Activated CD8-positive, alpha-beta memory T cell treated with anti-CD3 and anti-CD28 coated beads, Interleukin-2, amount 50 U/mL, for 4 hours (primary cell): ENCODE results near the gene SFMBT2.
A peak's percentile ranks its signal among the peaks of the same experiment; 100 is the strongest.
"Not testable (repeated sequence)": the region's sequence is repeated elsewhere in the genome, so short reads cannot be mapped to it uniquely, and the experiment has no call there.

Source experiments
- DNase-seq: peaks from one replicate; pipeline ENCODE4 v3.0.0-alpha.2; 2020

SFMBT2 gene

DNA sequence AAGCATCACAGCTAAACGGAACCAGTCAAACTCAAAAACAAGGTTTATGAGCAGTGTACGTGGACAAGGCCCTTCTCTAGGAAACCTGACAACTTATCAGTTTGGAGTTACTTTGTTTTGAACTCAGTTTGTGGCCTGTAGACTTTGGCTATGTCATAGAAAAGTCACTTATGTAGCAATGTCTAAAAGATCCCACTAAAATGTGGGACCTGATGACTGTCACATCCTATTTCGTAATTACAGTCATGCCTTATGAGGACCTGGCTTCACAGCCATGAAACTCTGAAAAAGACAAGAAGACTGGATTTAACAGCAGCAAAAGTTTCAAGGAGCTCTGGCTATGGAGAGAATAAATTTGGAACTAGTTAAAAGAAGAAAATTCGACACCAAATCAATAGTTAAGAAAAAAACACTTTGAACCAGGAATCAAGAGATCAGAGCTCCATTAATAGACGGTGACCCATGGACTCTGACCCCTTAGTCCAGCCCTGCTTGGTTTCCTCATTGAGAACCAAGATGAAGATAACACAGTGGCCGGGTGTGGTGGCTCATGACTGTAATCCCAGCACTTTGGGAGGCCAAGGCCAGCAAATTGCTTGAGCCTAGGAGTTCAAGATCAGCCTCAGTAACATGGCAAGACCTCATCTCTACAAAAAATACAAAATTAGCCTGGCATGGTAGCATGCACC, 204.3 kb downstream of the SFMBT2 start:
- DNase-seq: no peak

DNA sequence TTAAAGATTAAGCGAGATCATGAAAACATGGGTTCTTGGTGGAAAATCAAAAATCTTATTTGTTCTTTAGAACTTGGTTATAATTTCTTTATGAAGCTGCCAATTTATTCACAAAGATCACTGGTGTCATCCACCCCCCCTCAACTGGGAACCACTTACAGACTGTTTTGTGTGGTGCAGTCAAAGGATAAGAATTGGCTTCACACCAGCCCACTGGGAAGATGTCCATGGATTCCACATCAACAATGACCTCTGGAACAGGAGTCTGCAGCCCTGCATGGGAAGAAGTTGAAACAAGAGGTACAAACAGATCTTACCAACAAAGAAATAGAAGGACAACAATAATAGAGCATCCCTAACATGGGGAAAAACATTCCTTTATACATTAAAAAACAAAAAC, 205.2 kb downstream of the SFMBT2 start:
- DNase-seq: no peak

DNA sequence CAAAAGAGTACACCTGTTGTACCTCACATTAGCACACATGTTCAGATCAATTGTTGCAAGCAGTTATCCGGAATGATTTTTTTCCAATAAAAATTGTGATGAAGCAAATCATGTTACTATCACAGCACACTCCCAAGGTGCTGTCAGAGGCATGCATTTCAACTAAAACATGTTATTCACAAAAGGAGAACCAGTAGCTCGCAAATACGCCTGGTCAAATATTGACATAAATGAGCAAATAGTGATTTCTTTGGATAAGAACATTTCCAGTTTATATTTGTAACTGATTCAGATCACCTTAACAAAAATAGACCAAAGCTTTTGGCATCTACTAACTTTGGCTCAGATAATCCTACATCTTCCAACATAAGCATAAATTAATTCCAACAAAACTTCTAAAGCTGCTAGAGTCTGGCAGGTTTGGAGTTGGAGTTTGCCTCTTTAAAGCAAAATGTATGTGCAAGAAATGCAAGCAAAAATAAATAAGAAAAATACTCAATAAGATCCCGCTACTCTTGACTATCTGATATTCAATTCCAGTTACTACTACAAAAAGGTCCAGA, 208.0 kb downstream of the SFMBT2 start:
- DNase-seq: no peak

DNA sequence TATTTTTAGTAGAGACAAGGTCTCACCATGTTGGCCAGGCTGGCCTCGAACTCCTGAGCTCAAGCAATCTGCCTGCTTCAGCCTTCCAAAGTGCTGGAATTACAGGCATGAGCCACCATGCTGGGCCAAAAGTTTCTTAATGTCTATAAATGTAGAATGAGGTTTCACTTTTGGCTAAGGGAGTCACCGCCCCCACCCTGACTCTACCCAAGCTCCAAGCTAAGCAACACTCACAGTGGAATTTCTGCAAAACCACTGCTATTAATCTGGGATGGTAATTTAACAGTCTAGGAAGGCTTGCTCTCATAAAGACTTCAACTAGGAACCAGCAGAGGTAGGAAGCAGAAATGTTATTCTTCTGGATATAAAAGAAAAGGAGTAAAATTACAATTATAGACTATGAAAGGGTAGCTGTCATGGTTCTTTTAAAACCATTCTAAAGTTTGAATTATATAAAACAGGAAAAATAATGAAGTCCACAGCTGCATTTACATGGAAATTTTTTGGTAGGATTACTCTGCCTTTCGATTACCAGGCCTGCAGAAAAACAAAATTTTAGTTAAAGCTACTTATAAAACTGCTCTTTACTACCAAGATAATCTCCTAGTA, 211.6 kb downstream of the SFMBT2 start:
- no peak for DNase-seq

DNA sequence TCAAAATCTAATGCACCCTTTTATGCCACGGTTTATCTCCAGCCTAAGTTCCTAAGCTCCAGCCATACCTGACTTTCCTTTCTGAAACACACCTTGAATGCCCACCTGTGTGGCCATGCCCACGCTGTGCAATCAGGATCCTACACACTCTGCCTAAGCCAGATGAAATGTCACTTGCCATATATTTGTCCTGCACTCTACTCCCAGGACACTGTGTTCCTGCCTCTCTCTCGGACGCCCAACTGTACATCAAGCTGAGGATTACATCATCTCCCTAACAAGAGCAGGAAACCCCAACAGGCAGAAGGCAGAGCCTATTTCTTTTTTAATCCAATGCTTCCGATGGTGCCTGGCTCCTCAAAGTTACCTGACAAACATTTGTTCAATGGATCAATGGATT, 214.6 kb downstream of the SFMBT2 start:
- no peak for DNase-seq

DNA sequence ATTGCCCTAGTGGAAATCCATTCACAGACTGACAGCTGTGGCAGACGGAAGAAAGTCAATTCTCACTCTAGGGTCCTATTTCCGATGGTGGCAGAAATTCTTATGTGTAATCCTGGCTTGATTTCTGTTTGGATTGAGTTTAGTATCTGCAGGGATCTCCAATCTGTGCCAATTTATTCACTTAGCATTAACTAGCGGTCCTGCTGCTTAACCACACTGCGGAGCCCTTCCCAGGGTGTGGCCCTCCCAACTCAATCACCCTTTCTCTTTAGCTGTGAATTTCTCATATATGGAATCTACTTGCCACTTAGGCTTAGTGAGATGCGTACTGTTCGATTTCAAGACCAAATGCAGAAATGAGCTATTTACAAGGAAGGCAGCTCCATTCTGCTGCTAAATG, 215.7 kb downstream of the SFMBT2 start:
- no peak for DNase-seq

DNA sequence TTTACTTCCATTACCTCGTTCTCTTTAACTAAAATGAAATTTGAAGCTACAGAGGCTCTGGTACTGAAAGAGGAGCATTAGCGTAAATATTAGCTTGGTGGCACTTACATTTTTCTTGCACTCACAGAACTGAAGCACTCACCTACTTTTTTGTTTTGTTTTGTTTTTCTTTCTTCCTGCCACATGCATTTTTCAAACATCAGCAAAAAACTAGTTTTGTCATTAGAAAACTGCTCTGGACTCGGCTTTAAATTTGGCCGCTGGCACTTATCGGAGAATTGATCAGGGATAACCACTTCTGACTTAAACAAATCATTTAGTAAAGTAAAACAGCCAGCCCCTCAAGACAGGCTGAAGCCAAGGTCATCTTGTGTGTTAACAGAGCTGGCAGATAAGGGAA, 216.3 kb downstream of the SFMBT2 start:
- DNase-seq: no peak

DNA sequence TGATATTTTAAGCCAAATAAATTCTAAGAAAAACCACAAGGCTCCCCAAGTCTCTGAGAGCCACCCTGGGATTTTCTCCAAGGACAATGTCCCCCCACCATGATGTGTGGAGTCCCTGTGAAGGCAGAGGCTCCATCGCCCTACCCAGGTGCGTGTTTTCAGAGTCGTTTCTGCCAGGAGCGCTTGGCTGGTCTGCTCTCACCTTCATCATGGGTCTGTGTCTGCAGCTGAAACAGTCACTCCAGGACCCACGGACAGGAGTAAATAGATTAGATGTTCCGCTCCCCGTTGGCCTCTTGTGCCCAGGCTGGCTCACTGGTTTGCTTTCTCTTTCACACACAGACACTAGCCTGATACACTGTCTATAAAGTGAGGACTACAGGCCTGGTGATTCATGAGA, 217.5 kb downstream of the SFMBT2 start:
- DNase-seq: peak; percentile 33

DNA sequence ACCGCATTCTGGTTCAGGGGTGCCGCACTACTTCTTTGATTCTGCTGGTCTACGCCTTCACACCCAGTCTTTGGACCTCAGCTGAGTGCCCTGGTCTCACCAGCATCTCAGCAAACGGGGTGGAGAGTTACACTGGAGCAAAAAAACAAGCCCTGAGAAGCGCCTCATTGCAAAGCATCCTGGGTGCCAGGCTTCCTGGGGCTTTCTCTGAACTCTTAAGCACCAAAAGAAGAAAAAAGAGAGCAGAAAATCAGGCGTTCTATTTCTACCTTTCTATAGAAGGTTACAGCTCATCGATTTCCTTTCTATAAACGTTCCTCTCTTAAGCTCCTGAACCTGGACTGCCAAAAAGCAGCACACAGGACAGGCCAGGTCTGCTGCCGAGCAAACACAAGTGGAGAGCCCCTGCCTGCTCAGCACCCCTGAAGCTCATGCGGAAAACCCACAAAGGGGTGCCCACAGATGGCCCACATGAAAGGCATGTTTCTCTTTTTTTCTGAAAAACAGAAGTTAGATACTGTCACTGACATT, 217.9 kb downstream of the SFMBT2 start:
- peak; percentile 69 for DNase-seq

DNA sequence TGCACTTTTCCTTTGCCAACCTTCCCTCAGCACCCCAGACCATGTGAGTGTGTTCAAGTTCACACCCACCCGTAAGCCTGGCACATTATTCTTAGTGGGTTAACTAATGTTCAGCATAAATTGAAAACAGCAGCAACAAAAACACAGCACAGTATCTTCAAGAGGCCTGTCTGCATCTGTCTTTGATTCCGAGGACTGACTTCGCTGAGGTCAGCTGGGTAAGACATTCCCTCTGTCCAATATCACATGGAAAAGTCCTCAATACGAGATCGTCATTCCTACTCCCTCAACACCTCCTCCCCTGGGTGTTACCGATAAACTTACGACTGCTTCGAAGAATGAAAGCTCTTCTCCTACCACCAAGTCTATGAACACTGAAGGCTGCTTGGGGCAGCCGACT, 218.8 kb downstream of the SFMBT2 start:
- DNase-seq: no peak

DNA sequence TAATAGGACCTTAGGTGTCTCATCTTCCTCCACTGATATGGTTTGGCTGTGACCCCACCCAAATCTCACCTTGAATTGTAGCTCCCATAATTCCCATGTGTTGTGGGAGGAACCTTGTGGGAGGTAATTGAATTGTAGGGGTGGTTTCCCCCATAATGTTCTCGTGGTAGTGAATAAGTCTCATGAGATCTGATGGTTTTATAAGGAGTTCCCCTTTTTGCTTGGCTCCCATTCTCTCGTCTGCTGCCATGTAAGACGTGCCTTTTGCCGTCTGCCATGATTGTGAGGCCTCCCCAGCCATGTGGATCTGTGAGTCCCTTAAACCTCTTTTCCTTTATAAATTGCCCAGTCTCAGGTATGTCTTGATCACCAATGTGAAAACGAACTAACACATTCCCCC, 220.1 kb downstream of the SFMBT2 start:
- not testable (repeated sequence) for DNase-seq

DNA sequence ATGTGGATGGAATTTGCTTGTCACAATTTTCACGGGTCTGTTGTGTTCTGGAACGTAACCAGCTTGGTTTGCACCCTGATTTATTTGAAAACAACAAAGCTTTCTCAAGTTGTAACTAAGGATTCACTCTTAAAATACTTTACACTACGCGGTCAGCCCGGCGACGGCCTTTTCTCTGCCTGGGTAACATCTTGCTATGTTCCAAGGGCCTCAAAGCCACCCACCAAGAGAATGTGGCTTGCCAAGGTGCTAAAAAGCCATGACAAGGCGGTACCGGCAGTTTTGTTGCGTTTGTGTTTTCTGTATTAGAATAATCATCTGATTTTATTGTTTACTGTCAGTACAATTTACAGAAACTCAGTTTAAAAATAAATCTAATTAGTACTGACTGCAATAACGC, 220.9 kb downstream of the SFMBT2 start:
- DNase-seq: no peak

DNA sequence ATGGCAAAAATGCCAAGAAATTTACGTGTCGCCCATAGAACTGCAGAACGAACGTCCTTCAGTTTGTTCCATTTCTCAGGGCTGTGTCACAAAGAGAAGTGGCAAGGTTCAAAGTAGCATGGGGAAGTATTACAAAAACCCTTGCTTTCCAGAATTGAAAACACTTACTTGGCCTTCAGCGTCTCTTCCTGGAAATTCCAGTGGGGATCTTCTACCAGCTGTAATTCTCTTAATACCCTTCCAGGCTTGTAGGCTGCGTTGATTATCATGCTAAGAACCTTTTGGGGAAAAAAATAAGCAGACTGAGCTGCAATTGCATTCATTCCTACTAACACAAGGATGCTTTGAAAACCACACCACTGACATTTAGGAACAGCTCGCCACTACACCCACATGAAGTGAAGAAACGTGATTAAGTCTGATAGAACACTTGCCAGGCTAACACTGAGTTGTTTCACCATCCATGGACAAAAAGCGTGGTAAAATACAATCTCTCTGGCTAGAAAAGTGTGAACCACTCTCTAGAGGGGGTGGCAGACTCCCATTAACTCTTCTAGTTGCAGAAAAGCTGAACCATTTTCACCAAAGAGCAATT, 222.3 kb downstream of the SFMBT2 start:
- DNase-seq: no peak

DNA sequence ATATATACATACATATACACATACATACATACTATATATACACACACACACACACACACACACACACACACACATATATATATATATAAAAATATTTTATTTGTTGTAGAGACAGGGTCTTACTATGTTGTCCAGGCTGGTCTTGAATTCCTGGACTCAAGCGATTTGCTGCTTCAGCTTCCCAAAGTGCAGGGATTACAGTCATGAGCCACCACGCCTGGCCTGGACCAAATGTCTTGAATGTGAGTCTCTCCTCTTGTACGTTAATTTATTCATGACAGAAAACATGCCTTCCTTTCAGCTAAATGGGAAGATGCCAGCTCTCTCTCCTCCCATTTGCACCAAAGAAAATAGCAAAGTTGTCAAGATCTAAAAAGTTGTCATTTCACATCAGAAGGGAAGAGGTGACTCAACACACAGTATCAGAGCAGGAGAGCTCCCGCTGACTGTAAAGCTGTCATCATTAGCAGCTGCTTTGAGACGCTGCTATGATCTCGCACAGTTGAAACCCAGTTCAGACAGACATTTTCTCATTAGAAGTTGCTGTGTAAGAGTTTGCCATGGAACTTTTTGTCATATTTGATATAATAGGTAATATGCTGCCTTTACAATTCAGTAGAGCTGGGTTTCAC, 224.3 kb downstream of the SFMBT2 start:
- no peak for DNase-seq

DNA sequence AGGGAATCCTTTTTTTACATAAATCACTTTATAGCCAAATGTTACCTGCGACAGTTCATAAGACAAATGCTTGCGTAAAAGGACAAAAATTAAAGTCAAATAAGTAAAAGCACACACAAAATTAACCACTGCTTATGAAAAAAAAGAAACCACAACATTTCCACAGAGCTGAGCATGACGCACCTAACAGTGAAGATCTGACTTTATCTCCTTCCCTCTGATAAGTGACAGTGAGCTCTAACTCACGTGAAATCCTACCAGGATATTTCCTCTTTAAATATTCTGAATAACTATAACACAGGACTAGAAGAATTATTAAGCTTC, 225.5 kb downstream of the SFMBT2 start:
- DNase-seq: no peak

DNA sequence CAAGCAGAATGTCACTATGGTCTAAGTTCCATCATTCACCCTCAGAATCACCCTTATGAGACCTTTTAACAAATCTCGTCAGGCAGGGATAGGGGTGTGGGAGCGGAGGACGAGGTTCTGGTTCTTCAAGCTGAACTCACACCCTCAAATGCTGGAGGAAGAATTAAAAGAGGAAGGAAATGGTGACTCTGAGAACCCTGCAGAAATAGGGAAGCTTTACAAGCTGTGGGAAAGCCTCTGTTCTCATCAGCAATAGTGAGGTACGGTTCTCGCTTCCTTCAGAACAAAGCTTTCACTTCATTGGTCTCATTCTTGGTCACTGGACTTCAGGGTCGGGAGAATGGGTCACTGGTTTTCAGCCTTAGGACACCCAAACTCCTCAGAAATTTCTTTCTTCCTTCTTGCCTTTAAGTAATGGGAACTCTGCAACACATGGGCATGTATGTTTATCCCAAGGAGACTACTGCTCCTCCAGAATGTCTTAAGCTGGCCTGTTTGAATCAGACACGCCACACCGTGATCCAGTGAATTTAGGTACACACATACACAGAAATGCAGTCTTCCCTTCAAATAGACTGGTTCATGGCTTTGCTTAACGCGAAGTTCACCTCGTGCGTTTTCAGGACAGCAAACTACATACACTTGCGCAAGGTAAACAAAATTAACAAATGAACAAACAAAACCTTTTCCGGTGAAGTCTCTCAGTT, 226.0 kb downstream of the SFMBT2 start:
- DNase-seq: no peak

DNA sequence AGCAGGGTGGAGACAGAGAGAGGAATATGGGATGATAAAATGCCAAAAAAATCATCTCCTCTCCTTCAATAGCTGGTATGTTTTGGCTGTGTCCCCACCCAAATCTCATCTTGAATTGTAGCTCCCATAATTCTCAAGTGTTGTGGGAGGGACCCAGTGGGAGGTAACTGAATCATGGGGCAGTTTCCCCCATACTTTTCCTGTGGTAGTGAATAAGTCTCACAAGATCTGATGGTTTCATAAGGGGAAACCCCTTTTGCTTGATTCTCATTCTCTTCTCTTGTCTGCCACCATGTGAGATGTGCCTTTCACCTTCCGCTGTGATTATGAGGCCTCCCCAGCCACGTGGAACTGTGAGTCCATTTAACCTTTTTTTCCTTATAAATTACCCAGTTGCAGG, 226.7 kb downstream of the SFMBT2 start:
- not testable (repeated sequence) for DNase-seq

DNA sequence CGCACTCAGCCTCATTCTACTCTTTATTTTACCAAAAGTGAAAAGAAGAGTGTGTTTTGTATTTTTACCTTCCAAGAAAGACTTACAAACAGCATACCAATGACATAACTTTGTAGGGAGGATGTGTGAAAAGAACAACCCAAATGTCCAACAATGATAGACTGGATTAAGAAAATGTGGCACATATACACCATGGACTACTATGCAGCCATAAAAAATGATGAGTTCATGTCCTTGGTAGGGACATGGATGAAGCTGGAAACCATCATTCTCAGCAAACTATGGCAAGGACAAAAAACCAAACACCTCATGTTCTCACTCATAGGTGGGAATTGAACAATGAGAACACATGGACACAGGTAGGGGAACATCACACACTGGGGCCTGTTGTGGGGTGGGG, 228.5 kb downstream of the SFMBT2 start:
- DNase-seq: not testable (repeated sequence)

DNA sequence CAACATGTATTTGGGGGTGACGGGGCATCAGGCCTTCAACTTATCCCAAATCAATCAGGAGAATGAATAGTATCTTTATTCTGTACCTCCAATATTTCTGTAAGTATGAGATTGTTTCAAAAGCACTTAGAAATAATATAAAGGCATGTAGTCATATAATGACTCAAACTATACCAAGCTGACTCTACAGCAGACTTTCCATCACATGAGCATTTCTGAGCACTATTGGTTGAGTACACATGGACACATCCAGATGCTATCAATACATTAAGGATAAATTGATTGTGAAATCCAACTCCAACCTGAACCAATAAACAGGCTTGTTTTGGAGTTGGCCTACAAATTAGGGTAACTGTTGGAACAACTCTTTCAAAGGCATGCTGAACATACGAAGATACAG, 229.4 kb downstream of the SFMBT2 start:
- no peak for DNase-seq

DNA sequence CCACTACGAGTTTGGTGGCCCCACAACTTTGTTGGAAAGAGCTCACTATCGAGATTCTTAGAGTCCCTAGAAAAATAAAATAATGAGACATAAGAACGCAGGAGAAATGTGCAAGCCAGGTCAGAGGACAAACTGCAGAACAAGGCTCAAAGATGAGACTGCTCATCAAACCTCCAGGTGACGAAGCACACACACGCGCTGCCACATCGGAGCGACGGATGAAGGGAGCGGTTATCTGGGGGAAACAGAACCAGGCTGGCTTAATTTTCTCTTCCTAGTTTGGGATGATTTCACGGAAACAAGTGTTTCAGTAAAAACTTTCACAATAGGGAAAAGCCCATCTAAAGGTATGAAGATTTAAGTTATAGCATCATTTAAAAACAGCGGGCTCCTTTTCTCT, 231.3 kb downstream of the SFMBT2 start:
- no peak for DNase-seq

DNA sequence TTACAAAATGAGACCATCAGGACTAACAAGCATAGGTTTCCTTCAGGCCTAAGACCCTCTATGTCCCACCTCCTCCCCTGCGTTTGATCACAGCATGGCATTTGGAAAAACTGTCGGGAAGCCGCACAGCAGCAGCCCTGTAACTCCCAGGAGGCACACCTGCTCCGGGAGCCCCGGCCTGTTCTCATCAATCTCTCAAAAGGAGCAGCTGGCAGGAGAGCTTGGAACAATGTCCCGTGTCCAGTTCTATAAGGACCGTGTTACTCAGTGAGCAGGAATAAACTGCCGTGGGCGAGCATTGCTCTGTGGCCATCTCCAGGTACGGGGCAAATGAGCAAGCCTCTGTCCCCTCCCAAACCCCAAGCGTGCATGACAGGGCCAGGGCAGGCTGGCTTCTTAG, 236.9 kb downstream of the SFMBT2 start:
- no peak for DNase-seq

DNA sequence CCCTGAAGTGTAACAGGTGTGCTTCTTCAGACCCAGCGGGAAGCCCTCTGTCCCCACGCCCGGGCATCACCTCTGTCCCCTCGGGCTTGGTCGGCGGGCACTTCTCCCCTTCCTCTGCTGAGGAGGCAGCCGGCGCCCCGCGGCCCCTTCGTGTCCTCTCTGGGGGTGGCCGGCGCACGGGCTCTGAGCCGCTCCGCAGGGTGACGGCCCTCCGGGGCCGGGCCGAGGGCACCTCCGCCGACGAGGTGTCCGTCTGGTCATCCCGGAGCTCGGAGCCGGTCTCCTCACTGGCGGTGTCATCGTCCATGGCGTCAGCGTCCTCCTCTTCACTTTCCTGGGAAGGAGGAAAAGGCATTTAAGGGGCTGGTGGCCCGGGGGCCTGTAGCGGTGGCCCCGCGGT, 239.0 kb downstream of the SFMBT2 start:
- no peak for DNase-seq
